ENCODE measurements around the gene CAMTA1.

The CAMTA1 gene

GRCh38 chr1:7698641-7699040, 913.4 kb downstream of the CAMTA1 start:
- no peak overlapping the region for H4K91ac ChIP-seq (ENCODE audit: low read depth, low read length)
- no peaks in the 10 kb centered on the region for H3K4me1 ChIP-seq (ENCODE audit: control insufficient read depth in 1 of 2, insufficient read depth in 2 of 2, low read length in 2 of 2)
- H3K9me3 ChIP-seq (ENCODE audit: insufficient read depth, low read depth, low read length), result peaks cover 4% of the 10 kb centered on the region
- H3K79me1 ChIP-seq (ENCODE audit: low read length), result no peaks in the 10 kb centered on the region
- no peak overlapping the region for H3K4ac ChIP-seq (ENCODE audit: low read depth, low read length)
- no peaks in the 10 kb centered on the region for H3K36me3 ChIP-seq (ENCODE audit: control insufficient read depth in 1 of 2, insufficient read depth in 2 of 2, low read length in 2 of 2)
- no peak overlapping the region for H3K14ac ChIP-seq (ENCODE audit: low read length)
- no peak overlapping the region for H2AK5ac ChIP-seq (ENCODE audit: low read length)
- H3K27ac ChIP-seq (ENCODE audit: low read depth, low read length), result no peak overlapping the region
- H3K18ac ChIP-seq (ENCODE audit: low read length), result no peak overlapping the region
- no peak overlapping the region for H3K4me3 ChIP-seq (ENCODE audit: low read depth, low read length)
- no peak overlapping the region for H2BK12ac ChIP-seq (ENCODE audit: low read length)
- no peak overlapping the region for H2AFZ ChIP-seq (ENCODE audit: insufficient read depth, low read length, poor library complexity)
- H3K4me2 ChIP-seq (ENCODE audit: low read length), result no peak overlapping the region
- no peak for DNase-seq
- no peak overlapping the region for H3K23ac ChIP-seq (ENCODE audit: low read length)
- peaks cover 6% of the 10 kb centered on the region for H3K27me3 ChIP-seq (ENCODE audit: insufficient read depth, low read length)
- no peak overlapping the region for H2BK5ac ChIP-seq (ENCODE audit: low read depth, low read length, poor library complexity)
- H3K9ac ChIP-seq (ENCODE audit: low read length), result no peak overlapping the region
- WGBS (ENCODE audit: extremely low coverage, insufficient coverage, insufficient read length), result no CpG with 5 or more reads among the region's 7 CpGs
- H4K12ac ChIP-seq (ENCODE audit: low read depth, low read length), result no peak overlapping the region
- H3K79me2 ChIP-seq (ENCODE audit: control insufficient read depth, insufficient read depth, low read length, poor library complexity), result no peaks in the 10 kb centered on the region
- no peak overlapping the region for H2BK120ac ChIP-seq (ENCODE audit: insufficient read depth, low read length, poor library complexity)
- no peak overlapping the region for H4K8ac ChIP-seq (ENCODE audit: low read depth, low read length)

- DNase-seq, result peak in 1 of 2 donors; percentile 13
- no peak overlapping the region for H2BK5ac ChIP-seq (ENCODE audit: low read depth, low read length, poor library complexity)
- no peaks in the 10 kb centered on the region for H3K36me3 ChIP-seq (ENCODE audit: control insufficient read depth in 1 of 2, insufficient read depth in 2 of 2, low read length in 2 of 2)
- H2AFZ ChIP-seq (ENCODE audit: insufficient read depth, low read length, poor library complexity), result no peak overlapping the region
- H3K79me1 ChIP-seq (ENCODE audit: low read length), result peaks cover 4% of the 10 kb centered on the region
- H4K12ac ChIP-seq (ENCODE audit: low read depth, low read length), result no peak overlapping the region
- H3K9ac ChIP-seq (ENCODE audit: low read length), result no peak overlapping the region
- H3K27me3 ChIP-seq (ENCODE audit: insufficient read depth, low read length), result peaks cover 22% of the 10 kb centered on the region
- H2AK5ac ChIP-seq (ENCODE audit: low read length), result no peak overlapping the region
- H3K23ac ChIP-seq (ENCODE audit: low read length), result no peak overlapping the region
- peaks cover 3 to 4% of the 10 kb centered on the region in 2 experiments for H3K4me1 ChIP-seq (ENCODE audit: control insufficient read depth in 1 of 2, insufficient read depth in 2 of 2, low read length in 2 of 2)
- H3K18ac ChIP-seq (ENCODE audit: low read length), result no peak overlapping the region
- no peak overlapping the region for H3K4me2 ChIP-seq (ENCODE audit: low read length)
- H2BK120ac ChIP-seq (ENCODE audit: insufficient read depth, low read length, poor library complexity), result no peak overlapping the region
- no peak overlapping the region for H2BK12ac ChIP-seq (ENCODE audit: low read length)
- no CpG with 5 or more reads among the region's 5 CpGs for WGBS (ENCODE audit: extremely low coverage, insufficient coverage, insufficient read length)
- H3K79me2 ChIP-seq (ENCODE audit: control insufficient read depth, insufficient read depth, low read length, poor library complexity), result no peaks in the 10 kb centered on the region
- H3K27ac ChIP-seq (ENCODE audit: low read depth, low read length), result no peak overlapping the region
- no peak overlapping the region for H3K4me3 ChIP-seq (ENCODE audit: low read depth, low read length)
- no peak overlapping the region for H4K91ac ChIP-seq (ENCODE audit: low read depth, low read length)
- H3K4ac ChIP-seq (ENCODE audit: low read depth, low read length), result no peak overlapping the region
- peaks cover 3% of the 10 kb centered on the region for H3K9me3 ChIP-seq (ENCODE audit: insufficient read depth, low read depth, low read length)
- no peak overlapping the region for H4K8ac ChIP-seq (ENCODE audit: low read depth, low read length)
- no peak overlapping the region for H3K14ac ChIP-seq (ENCODE audit: low read length)
Measured at GRCh38 chr1:7702365-7702764, 917.1 kb downstream of the CAMTA1 start.

GRCh38 chr1:7703321-7704213, 918.3 kb downstream of the CAMTA1 start:
- Histone ChIP-seq H3K79me2 (ENCODE audit: control insufficient read depth, insufficient read depth, low read length, poor library complexity) (no peaks in the 10 kb centered on the region), H2BK120ac (ENCODE audit: insufficient read depth, low read length, poor library complexity) (no peak overlapping the region), H3K9ac (ENCODE audit: low read length) (no peak overlapping the region), H3K4ac (ENCODE audit: low read depth, low read length) (no peak overlapping the region), H3K27ac (ENCODE audit: low read depth, low read length) (no peak overlapping the region), H2AK5ac (ENCODE audit: low read length) (no peak overlapping the region), H2BK12ac (ENCODE audit: low read length) (no peak overlapping the region), H3K9me3 (ENCODE audit: insufficient read depth, low read depth, low read length) (peaks cover 3% of the 10 kb centered on the region), H3K79me1 (ENCODE audit: low read length) (peaks cover 4% of the 10 kb centered on the region), H4K91ac (ENCODE audit: low read depth, low read length) (peak overlapping the region; percentile 61), H2BK5ac (ENCODE audit: low read depth, low read length, poor library complexity) (no peak overlapping the region), H2AFZ (ENCODE audit: insufficient read depth, low read length, poor library complexity) (no peak overlapping the region), H3K4me3 (ENCODE audit: low read depth, low read length) (peak overlapping the region; percentile 74), H3K23ac (ENCODE audit: low read length) (no peak overlapping the region), H4K12ac (ENCODE audit: low read depth, low read length) (peak overlapping the region; percentile 36), H3K4me2 (ENCODE audit: low read length) (peak overlapping the region; percentile 70), H4K8ac (ENCODE audit: low read depth, low read length) (peak overlapping the region; percentile 68), H3K18ac (ENCODE audit: low read length) (no peak overlapping the region), H3K4me1 (ENCODE audit: control insufficient read depth in 1 of 2, insufficient read depth in 2 of 2, low read length in 2 of 2) (peaks cover 3 to 4% of the 10 kb centered on the region in 2 experiments), H3K36me3 (ENCODE audit: control insufficient read depth in 1 of 2, insufficient read depth in 2 of 2, low read length in 2 of 2) (no peaks in the 10 kb centered on the region), H3K14ac (ENCODE audit: low read length) (no peak overlapping the region), H3K27me3 (ENCODE audit: insufficient read depth, low read length) (peaks cover 22% of the 10 kb centered on the region)
- no peak for DNase-seq
- no CpG with 5 or more reads among the region's 60 CpGs for WGBS (ENCODE audit: extremely low coverage, insufficient coverage, insufficient read length)

- H3K27me3 ChIP-seq (ENCODE audit: insufficient read depth, low read length), result peaks cover 22% of the 10 kb centered on the region
Measured at GRCh38 chr1:7704214-7705047, 919.2 kb downstream of the CAMTA1 start.

More at GRCh38 chr1:7704214-7705047, 919.2 kb downstream of the CAMTA1 start:
- Histone ChIP-seq H3K14ac (ENCODE audit: low read length) (no peak overlapping the region), H3K4me3 (ENCODE audit: low read depth, low read length) (peak overlapping the region; percentile 80), H2AFZ (ENCODE audit: insufficient read depth, low read length, poor library complexity) (no peak overlapping the region), H4K8ac (ENCODE audit: low read depth, low read length) (peak overlapping the region; percentile 68), H3K36me3 (ENCODE audit: control insufficient read depth in 1 of 2, insufficient read depth in 2 of 2, low read length in 2 of 2) (no peaks in the 10 kb centered on the region), H3K4ac (ENCODE audit: low read depth, low read length) (no peak overlapping the region), H3K79me2 (ENCODE audit: control insufficient read depth, insufficient read depth, low read length, poor library complexity) (no peaks in the 10 kb centered on the region), H2BK120ac (ENCODE audit: insufficient read depth, low read length, poor library complexity) (no peak overlapping the region), H4K91ac (ENCODE audit: low read depth, low read length) (peak overlapping the region; percentile 61), H3K79me1 (ENCODE audit: low read length) (peaks cover 4% of the 10 kb centered on the region), H3K4me1 (ENCODE audit: control insufficient read depth in 1 of 2, insufficient read depth in 2 of 2, low read length in 2 of 2) (peaks cover 3 to 4% of the 10 kb centered on the region in 2 experiments), H3K9me3 (ENCODE audit: insufficient read depth, low read depth, low read length) (peaks cover 3% of the 10 kb centered on the region), H2AK5ac (ENCODE audit: low read length) (no peak overlapping the region), H2BK5ac (ENCODE audit: low read depth, low read length, poor library complexity) (no peak overlapping the region), H2BK12ac (ENCODE audit: low read length) (no peak overlapping the region), H3K4me2 (ENCODE audit: low read length) (peak overlapping the region; percentile 87), H3K23ac (ENCODE audit: low read length) (no peak overlapping the region), H4K12ac (ENCODE audit: low read depth, low read length) (no peak overlapping the region), H3K18ac (ENCODE audit: low read length) (peak overlapping the region; percentile 26), H3K27ac (ENCODE audit: low read depth, low read length) (no peak overlapping the region), H3K9ac (ENCODE audit: low read length) (peak overlapping the region; percentile 49)
- WGBS (ENCODE audit: extremely low coverage, insufficient coverage, insufficient read length), result no CpG with 5 or more reads among the region's 151 CpGs
- DNase-seq, result peak; percentile 78 to 80
